ENCODE measurements around the gene APBA3. TPM values are rescaled to one million over a fixed set of nuclear protein-coding genes. Genes with fewer than 3 reads are reported as not detected.
"Not testable (repeated sequence)": the region's sequence is repeated elsewhere in the genome, so short reads cannot be mapped to it uniquely, and the experiment has no call there.

The APBA3 gene
- total and polyA plus RNA-seq, 8 donors = 15.5 to 24.7 (median 19.8) TPM

GRCh38 chr19:3762501-3763459 is 1.3 kb upstream of the APBA3 start, which contains the start of gene MRPL54:
MRPL54 (plus strand) TSS chr19:3762682; CDS start chr19:3762701, 19 bp downstream.
- Histone ChIP-seq H3K9me3 (no peaks in the 10 kb centered on the region), H3K27me3 (no peaks in the 10 kb centered on the region), H3K27ac (peak within 1 kb of the TSS; percentile 98 to 99), H3K36me3 (peaks cover 0 to 49% of the 10 kb centered on the region in 2 donors), H3K4me3 (peak within 1 kb of the TSS; percentile 59 to 93), H3K4me1 (peaks cover 3 to 55% of the 10 kb centered on the region in 2 donors)
- intact Hi-C loops (cut with DNase I) = no loop called here
- no peak for TF ChIP-seq CTCF (IDR thresholded peaks at IDR 0.05)
- DNase-seq (peak; percentile 99 to 100 (median 100)), ATAC-seq (peak; percentile 93)

- intact Hi-C loops (cut with DNase I) = no loop called here
- H3K4me3 ChIP-seq = peak overlapping the region in 1 of 2 donors; percentile 59
- H3K36me3 ChIP-seq = peaks cover 0 to 49% of the 10 kb centered on the region in 2 donors
- peaks cover 3 to 55% of the 10 kb centered on the region in 2 donors for H3K4me1 ChIP-seq
- no peaks in the 10 kb centered on the region for H3K27me3 ChIP-seq
- peak overlapping the region; percentile 98 to 99 for H3K27ac ChIP-seq
- no peak for TF ChIP-seq CTCF (IDR thresholded peaks at IDR 0.05)
- no peak for ATAC-seq
- DNase-seq = no peak
- H3K9me3 ChIP-seq = no peaks in the 10 kb centered on the region
These were observed 610 bp upstream of the APBA3 start for GRCh38 chr19:3762130-3762473.

GRCh38 chr19:3760871-3761361 is 576 bp downstream of the APBA3 start:
- peaks cover 0 to 39% of the 10 kb centered on the region in 2 donors for H3K36me3 ChIP-seq
- TF ChIP-seq CTCF (IDR thresholded peaks at IDR 0.05) = no peak
- H3K4me1 ChIP-seq = peaks cover 3 to 47% of the 10 kb centered on the region in 2 donors
- no peaks in the 10 kb centered on the region for H3K9me3 ChIP-seq
- H3K27ac ChIP-seq = peak overlapping the region; percentile 98 to 99
- intact Hi-C loops (cut with DNase I) = no loop called here
- DNase-seq = peak in 1 of 4 donors; percentile 13
- no peaks in the 10 kb centered on the region for H3K27me3 ChIP-seq
- ATAC-seq = no peak
- peak overlapping the region; percentile 59 to 93 for H3K4me3 ChIP-seq

GRCh38 chr19:3759482-3760254 is 1.8 kb downstream of the APBA3 start:
- Histone ChIP-seq H3K4me3 (no peak overlapping the region), H3K36me3 (peaks cover 0 to 29% of the 10 kb centered on the region in 2 donors), H3K27me3 (no peaks in the 10 kb centered on the region), H3K4me1 (peaks cover 3 to 47% of the 10 kb centered on the region in 2 donors), H3K27ac (no peak overlapping the region), H3K9me3 (no peaks in the 10 kb centered on the region)
- DNase-seq (no peak), ATAC-seq (no peak)
- no peak for TF ChIP-seq CTCF (IDR thresholded peaks at IDR 0.05)
- intact Hi-C loops (cut with DNase I) = no loop called here

- H3K36me3 ChIP-seq = peaks cover 0 to 41% of the 10 kb centered on the region in 2 donors
- H3K27ac ChIP-seq; H3K4me3 ChIP-seq; DNase-seq; H3K9me3 ChIP-seq; H3K27me3 ChIP-seq; ATAC-seq; intact Hi-C loops (cut with DNase I): not testable (repeated sequence)
- peaks cover 3 to 37% of the 10 kb centered on the region in 2 donors for H3K4me1 ChIP-seq
These were observed 3.2 kb downstream of the APBA3 start for GRCh38 chr19:3758297-3758696.

GRCh38 chr19:3757705-3758104 is 3.8 kb downstream of the APBA3 start:
- H3K4me1 ChIP-seq = peaks cover 3 to 32% of the 10 kb centered on the region in 2 donors
- DNase-seq; ATAC-seq; intact Hi-C loops (cut with DNase I); H3K27me3 ChIP-seq; H3K9me3 ChIP-seq; H3K4me3 ChIP-seq; H3K27ac ChIP-seq: not testable (repeated sequence)
- H3K36me3 ChIP-seq = peaks cover 0 to 47% of the 10 kb centered on the region in 2 donors
